ENCODE results near the gene PTPRS.

DNA sequence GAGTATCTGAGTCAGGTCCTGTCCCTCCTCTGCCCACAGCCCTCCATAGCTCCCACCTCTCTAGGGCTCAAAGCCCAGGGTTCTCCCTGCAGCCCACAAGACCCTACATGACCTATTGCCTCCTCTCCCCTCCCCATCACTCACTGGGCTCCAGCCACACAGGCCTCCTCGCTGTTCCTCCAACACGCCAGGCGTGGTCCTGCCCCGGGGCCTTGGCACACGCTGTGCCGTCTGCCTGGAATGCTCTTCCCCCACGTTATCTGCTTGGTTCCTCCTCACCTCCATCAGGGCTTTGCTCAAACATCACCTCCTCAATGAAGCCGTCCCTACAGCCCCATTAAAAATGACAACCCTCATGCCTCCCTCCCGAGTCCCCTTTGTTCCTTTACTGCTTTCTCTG lies 21.1 kb downstream of the PTPRS start:
- no peak for TF ChIP-seq CHD2 (IDR thresholded peaks at IDR 0.05; ENCODE audit: low read length)
- no peak for TF ChIP-seq POLR2AphosphoS5 (IDR thresholded peaks at IDR 0.05; ENCODE audit: low read depth, low read length)
- no peak for TF ChIP-seq BCL11A (IDR thresholded peaks at IDR 0.05; ENCODE audit: low read depth in 2 of 2, low read length in 2 of 2)
- TF ChIP-seq, protein P1, sequence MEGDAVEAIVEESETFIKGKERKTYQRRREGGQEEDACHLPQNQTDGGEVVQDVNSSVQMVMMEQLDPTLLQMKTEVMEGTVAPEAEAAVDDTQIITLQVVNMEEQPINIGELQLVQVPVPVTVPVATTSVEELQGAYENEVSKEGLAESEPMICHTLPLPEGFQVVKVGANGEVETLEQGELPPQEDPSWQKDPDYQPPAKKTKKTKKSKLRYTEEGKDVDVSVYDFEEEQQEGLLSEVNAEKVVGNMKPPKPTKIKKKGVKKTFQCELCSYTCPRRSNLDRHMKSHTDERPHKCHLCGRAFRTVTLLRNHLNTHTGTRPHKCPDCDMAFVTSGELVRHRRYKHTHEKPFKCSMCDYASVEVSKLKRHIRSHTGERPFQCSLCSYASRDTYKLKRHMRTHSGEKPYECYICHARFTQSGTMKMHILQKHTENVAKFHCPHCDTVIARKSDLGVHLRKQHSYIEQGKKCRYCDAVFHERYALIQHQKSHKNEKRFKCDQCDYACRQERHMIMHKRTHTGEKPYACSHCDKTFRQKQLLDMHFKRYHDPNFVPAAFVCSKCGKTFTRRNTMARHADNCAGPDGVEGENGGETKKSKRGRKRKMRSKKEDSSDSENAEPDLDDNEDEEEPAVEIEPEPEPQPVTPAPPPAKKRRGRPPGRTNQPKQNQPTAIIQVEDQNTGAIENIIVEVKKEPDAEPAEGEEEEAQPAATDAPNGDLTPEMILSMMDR (IDR thresholded peaks at IDR 0.05; ENCODE audit: control extremely low read depth in 1 of 3, insufficient read depth in 1 of 3, low read depth in 1 of 3, low read length in 3 of 3): no peak
- TF ChIP-seq TCF12 (IDR thresholded peaks at IDR 0.05; ENCODE audit: low read depth, low read length): no peak
- TF ChIP-seq CREB1 (IDR thresholded peaks at IDR 0.05): no peak
- TF ChIP-seq POLR2A (IDR thresholded peaks at IDR 0.05; ENCODE audit: control extremely low read depth in 1 of 2, low read depth in 2 of 2, low read length in 2 of 2): no peak
- TF ChIP-seq EZH2 (IDR thresholded peaks at IDR 0.05; ENCODE audit: low read depth, low read length, severe bottlenecking): no peak
- no peak for TF ChIP-seq YY1 (IDR thresholded peaks at IDR 0.05; ENCODE audit: low read depth, low read length)
- TF ChIP-seq SIN3A (conservative IDR thresholded peaks at IDR 0.05 in 1 of 2, IDR thresholded peaks at IDR 0.05 in 1 of 2; ENCODE audit: low read depth in 1 of 2, low read length in 2 of 2): no peak
- TF ChIP-seq, protein P2, sequence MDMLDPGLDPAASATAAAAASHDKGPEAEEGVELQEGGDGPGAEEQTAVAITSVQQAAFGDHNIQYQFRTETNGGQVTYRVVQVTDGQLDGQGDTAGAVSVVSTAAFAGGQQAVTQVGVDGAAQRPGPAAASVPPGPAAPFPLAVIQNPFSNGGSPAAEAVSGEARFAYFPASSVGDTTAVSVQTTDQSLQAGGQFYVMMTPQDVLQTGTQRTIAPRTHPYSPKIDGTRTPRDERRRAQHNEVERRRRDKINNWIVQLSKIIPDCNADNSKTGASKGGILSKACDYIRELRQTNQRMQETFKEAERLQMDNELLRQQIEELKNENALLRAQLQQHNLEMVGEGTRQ (IDR thresholded peaks at IDR 0.05; ENCODE audit: low read length): no peak
- TF ChIP-seq RBBP5 (IDR thresholded peaks at IDR 0.05; ENCODE audit: borderline replicate concordance, low read depth, low read length): no peak

All from H1 (cell line).